Neuronal stem cell (in vitro differentiated cells): ENCODE results near the gene TFB2M.
A peak's percentile ranks its signal among the peaks of the same experiment; 100 is the strongest.

Source experiments
- DNase-seq: peaks from one replicate; pipeline ENCODE4 v3.0.0-alpha.2; 2013; ENCODE audit warnings: low spot score
- H2AFZ ChIP-seq: one replicate; pipeline ENCODE4 v1.6.1; 2013; ENCODE audit warnings: mild to moderate bottlenecking, low read length, inconsistent platforms
- H2AK5ac ChIP-seq: 2 replicates; pipeline ENCODE4 v1.6.1; 2013; ENCODE audit warnings: low read depth, mild to moderate bottlenecking, inconsistent platforms, low read length, moderate library complexity, mixed read lengths
- H2BK120ac ChIP-seq: 2 replicates; pipeline ENCODE4 v1.6.1; 2013; ENCODE audit warnings: low read depth, mild to moderate bottlenecking, inconsistent platforms, low read length, moderate library complexity, mixed read lengths
- H2BK12ac ChIP-seq: one replicate; pipeline ENCODE4 v1.6.1; 2013; ENCODE audit warnings: low read length, inconsistent platforms
- H2BK15ac ChIP-seq: 2 replicates; pipeline ENCODE4 v1.6.1; 2013; ENCODE audit warnings: mild to moderate bottlenecking, low read length, inconsistent platforms, mixed read lengths
- H2BK5ac ChIP-seq: one replicate; pipeline ENCODE4 v1.6.1; 2013; ENCODE audit warnings: inconsistent platforms, mild to moderate bottlenecking, low read length, moderate library complexity
- H3K14ac ChIP-seq: one replicate; pipeline ENCODE4 v1.6.1; 2013; ENCODE audit warnings: low read length, inconsistent platforms
- H3K18ac ChIP-seq: 2 replicates; pipeline ENCODE4 v1.6.1; 2013; ENCODE audit warnings: low read length, inconsistent platforms
- H3K23ac ChIP-seq: 2 replicates; pipeline ENCODE4 v1.6.1; 2013; ENCODE audit warnings: low read depth, mild to moderate bottlenecking, mixed read lengths, low read length, inconsistent platforms; ENCODE audit not compliant: poor library complexity
- H3K27ac ChIP-seq: replicated peaks from 3 replicates; pipeline ENCODE4 v1.5.1; 2013; ENCODE audit warnings: low read length, inconsistent platforms
- H3K27me3 ChIP-seq, 3 experiments: 2 replicates each; pipeline ENCODE4 v1.6.1; 2013; ENCODE audit warnings: low read length in 3 of 3, mild to moderate bottlenecking in 2 of 3, inconsistent platforms in 1 of 3, low read depth in 1 of 3, mixed read lengths in 1 of 3, moderate library complexity in 1 of 3; ENCODE audit not compliant: control insufficient read depth in 3 of 3, insufficient read depth in 3 of 3
- H3K36me3 ChIP-seq, 2 donors: replicated peaks in 1 of 2; 2 replicates each; pipeline ENCODE4 v1.6.1; 2013; ENCODE audit warnings: low read length in 2 of 2; ENCODE audit not compliant: control insufficient read depth in 2 of 2, insufficient read depth in 2 of 2
- H3K4ac ChIP-seq: 2 replicates; pipeline ENCODE4 v1.6.1; 2013; ENCODE audit warnings: inconsistent platforms, mild to moderate bottlenecking, low read length, moderate library complexity
- H3K4me1 ChIP-seq, 2 donors: 1 replicate in 1 of 2; 2 replicates in 1 of 2; pipeline ENCODE4 v1.6.1; 2013; ENCODE audit warnings: low read length in 2 of 2, low read depth in 1 of 2; ENCODE audit not compliant: control insufficient read depth in 2 of 2, insufficient read depth in 1 of 2
- H3K4me2 ChIP-seq: one replicate; pipeline ENCODE4 v1.6.1; 2013; ENCODE audit warnings: mild to moderate bottlenecking, low read length, inconsistent platforms; ENCODE audit not compliant: insufficient read depth, poor library complexity, severe bottlenecking
- H3K4me3 ChIP-seq, 2 donors: 2 replicates each; pipeline ENCODE4 v1.5.1; 2013; ENCODE audit warnings: low read length in 2 of 2, mild to moderate bottlenecking in 2 of 2, inconsistent platforms in 1 of 2, moderate library complexity in 1 of 2
- H3K79me1 ChIP-seq: one replicate; pipeline ENCODE4 v1.6.1; 2013; ENCODE audit warnings: low read depth, mild to moderate bottlenecking, inconsistent platforms, low read length, moderate library complexity
- H3K9ac ChIP-seq: one replicate; pipeline ENCODE4 v1.6.1; 2013; ENCODE audit warnings: mild to moderate bottlenecking, low read depth, low read length, inconsistent platforms; ENCODE audit not compliant: poor library complexity
- H3K9me3 ChIP-seq, 2 donors: replicated peaks in 1 of 2; 2 replicates each; pipeline versions ENCODE3 to v1.6.1; 2013; ENCODE audit warnings: low read length in 2 of 2, mild to moderate bottlenecking in 2 of 2, inconsistent platforms in 1 of 2, low read depth in 1 of 2, mixed read lengths in 1 of 2, moderate library complexity in 1 of 2; ENCODE audit not compliant: control insufficient read depth in 2 of 2, insufficient read depth in 1 of 2
- H4K8ac ChIP-seq: one replicate; pipeline ENCODE4 v1.6.1; 2013; ENCODE audit warnings: low read depth, mild to moderate bottlenecking, inconsistent platforms, low read length, moderate library complexity
- H4K91ac ChIP-seq: one replicate; pipeline ENCODE4 v1.6.1; 2013; ENCODE audit warnings: low read length, low read depth, mild to moderate bottlenecking, inconsistent platforms; ENCODE audit not compliant: poor library complexity
- WGBS, 2 donors: extraction: QIAGEN DNeasy Blood & Tissue Kit; methylation state at CpG; one replicate each; pipeline ENCODE4 v1.1.7; 2013; ENCODE audit warnings: missing lambda C conversion rate in 2 of 2, mixed read lengths in 1 of 2; ENCODE audit not compliant: insufficient read length in 2 of 2, insufficient replicate concordance in 1 of 2; ENCODE audit errors: extremely low coverage in 2 of 2; 5-methylcytosine and 5-hydroxymethylcytosine counted together

TFB2M gene

DNA sequence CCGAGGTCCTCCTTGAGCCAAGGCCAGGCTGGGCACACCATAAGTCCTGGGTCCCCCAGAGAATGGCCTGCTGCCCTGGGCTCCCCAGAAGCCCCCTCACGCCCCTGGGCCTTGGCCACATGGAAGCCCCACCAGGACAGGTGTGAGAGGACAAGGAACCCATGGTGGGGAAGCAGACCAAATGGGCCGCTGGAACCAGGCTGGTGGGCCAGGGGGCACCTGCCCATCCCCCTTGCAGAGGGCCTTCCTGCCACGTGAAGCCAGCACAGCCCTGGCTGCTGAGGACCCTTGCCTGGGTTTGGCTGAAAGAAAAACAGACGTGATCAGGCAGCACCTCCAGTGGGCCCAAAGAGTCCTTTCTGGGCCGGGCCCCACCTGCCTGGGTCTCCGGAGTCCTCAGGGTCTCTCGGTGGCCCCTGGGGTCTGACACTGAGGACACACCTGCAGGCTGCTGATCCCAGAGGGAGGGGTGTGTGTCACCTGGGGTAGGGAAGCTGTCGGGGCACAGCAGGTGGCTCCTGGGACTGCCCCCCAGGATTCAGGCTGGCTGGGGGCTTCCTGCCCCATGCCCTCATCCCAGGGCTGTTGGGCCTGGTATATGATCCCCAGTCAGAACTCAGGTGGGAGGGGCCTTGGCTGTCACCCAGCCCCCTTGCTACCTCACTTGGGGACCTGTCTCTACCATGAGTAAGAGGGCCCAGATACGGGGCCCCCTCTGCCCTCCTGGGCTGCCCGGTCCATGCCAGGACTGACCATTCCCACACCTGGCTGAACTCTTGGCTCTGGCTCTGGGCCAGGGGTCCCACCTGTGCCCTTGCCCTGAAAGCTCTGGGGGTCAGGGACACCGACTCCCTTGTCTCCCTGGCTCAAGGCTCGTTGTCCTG, 55.7 kb downstream of the TFB2M start:
- no CpG with 5 or more reads among the region's 13 CpGs for WGBS, 2 donors
- peak overlapping the region; percentile 57 for H3K18ac ChIP-seq
- DNase-seq, result no peak

DNA sequence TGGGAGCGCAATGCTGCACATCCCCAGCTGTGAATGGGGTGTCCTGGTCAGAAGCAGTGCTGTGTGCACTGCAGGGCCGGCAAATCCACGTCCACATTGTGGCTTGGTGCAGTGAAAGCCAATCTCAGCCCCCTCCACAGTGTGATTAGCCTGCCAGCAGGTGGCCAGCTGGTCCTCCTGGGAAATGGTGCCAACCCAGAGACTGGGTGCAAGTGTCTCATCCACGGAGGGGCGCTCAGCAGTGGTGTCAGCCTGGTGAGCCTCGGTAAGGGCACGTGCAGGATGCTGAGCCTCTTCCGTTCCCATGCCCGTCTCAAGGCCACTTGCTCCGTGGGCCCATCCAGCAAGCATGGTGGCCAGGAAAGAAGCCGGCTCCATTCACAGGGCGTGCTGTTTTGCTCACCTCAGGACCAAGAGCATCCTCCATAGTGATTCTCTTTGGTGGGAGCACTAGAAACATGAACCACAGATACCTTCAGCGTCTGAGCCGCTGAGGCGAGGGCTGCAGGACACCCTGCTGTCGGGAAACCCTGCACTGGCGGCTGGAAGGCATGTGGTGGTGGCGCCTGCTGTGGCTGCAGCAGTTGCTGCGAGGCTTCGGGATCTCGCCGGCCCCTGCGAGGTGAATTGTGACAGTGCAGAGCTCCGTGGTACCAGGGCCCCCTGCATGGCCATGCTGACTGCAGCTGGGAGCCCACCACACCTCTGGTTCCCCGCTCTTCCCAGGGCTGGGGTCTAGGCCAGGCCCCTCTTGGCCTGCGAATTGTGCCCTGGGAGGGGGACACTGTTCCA, 57.0 kb downstream of the TFB2M start:
- no peaks in the 10 kb centered on the region for H3K27me3 ChIP-seq

More for the DNA sequence above, 55.7 kb downstream of the TFB2M start:
- peak overlapping the region; percentile 53 for H3K4ac ChIP-seq
- no peak overlapping the region for H4K8ac ChIP-seq
- peaks cover 0 to 4% of the 10 kb centered on the region in 2 donors for H3K4me1 ChIP-seq
- H3K4me2 ChIP-seq, result no peak overlapping the region
- peaks cover 7 to 12% of the 10 kb centered on the region in 2 donors for H3K9me3 ChIP-seq
- H4K91ac ChIP-seq, result no peak overlapping the region
- no peaks in the 10 kb centered on the region for H3K27me3 ChIP-seq
- H3K27ac ChIP-seq, result no peak overlapping the region
- H2BK15ac ChIP-seq, result no peak overlapping the region
- no peak overlapping the region for H2BK12ac ChIP-seq
- H3K36me3 ChIP-seq, result no peaks in the 10 kb centered on the region
- H3K9ac ChIP-seq, result no peak overlapping the region
- H3K23ac ChIP-seq, result no peak overlapping the region
- no peak overlapping the region for H3K4me3 ChIP-seq
- peak overlapping the region; percentile 72 for H2BK120ac ChIP-seq
- no peak overlapping the region for H2AFZ ChIP-seq
- no peak overlapping the region for H2BK5ac ChIP-seq
- no peaks in the 10 kb centered on the region for H3K79me1 ChIP-seq
- no peak overlapping the region for H2AK5ac ChIP-seq
- no peak overlapping the region for H3K14ac ChIP-seq

DNA sequence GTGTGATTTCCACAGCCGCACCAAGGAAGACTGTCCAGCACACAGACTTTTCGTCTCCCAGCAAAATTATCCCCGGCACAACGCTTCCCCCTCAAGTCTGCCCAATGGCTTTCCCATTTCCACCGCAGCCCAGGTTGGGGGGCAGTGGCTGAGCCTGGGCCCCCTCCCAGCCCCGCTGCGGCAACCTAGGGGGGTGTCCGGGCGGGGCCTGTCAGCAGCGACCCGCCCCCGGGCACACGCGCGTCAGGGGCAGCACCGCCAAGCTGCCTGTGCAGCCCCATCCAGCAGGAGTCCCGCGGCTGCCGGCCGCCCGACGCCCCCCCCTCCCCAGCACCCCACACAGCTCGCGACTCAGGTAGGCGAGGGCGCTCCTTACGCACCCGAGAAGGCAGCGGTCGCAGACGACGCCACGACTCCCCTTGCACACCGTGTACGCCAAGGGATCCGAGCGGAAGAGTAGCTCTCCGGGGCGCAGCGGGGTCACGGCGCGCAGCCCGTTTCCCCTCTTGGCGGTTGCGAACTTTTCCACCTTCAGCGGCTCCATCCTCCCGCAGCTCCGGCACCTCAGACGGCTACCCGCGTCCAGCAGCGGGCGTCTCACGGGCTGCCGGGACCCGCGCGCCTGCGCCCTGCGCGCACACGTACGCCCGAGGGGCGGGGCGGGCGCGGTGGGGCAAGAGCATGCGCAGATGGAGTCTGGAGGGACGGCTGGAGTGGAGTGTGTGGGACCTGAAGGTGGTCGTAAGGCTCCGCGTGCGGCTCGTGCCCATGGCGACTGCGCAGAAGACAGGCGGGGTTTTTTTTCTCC, 59.2 kb downstream of the TFB2M start, which contains the start of gene SMYD3:
SMYD3 (minus strand) TSS at position 606 of the 808 bp plus-strand sequence.
- no peaks in the 10 kb centered on the region for H3K27me3 ChIP-seq
- DNase-seq, result peak; percentile 86
- no peak within 1 kb of the TSS for H2BK15ac ChIP-seq
- peak within 1 kb of the TSS; percentile 51 for H2AK5ac ChIP-seq
- H4K8ac ChIP-seq, result no peak within 1 kb of the TSS
- peaks cover 0 to 4% of the 10 kb centered on the region in 2 donors for H3K4me1 ChIP-seq
- H3K14ac ChIP-seq, result no peak within 1 kb of the TSS
- peak within 1 kb of the TSS; percentile 97 for H3K9ac ChIP-seq
- H3K4me2 ChIP-seq, result peak within 1 kb of the TSS; percentile 99
- H3K18ac ChIP-seq, result peak within 1 kb of the TSS; percentile 98
- no peaks in the 10 kb centered on the region for H3K36me3 ChIP-seq
- H3K79me1 ChIP-seq, result no peaks in the 10 kb centered on the region
- H3K4me3 ChIP-seq, result peak within 1 kb of the TSS; percentile 99 to 100
- no peak within 1 kb of the TSS for H2BK120ac ChIP-seq
- peak within 1 kb of the TSS; percentile 43 for H2BK5ac ChIP-seq
- no peak within 1 kb of the TSS for H3K4ac ChIP-seq
- no peak within 1 kb of the TSS for H3K27ac ChIP-seq
- H2AFZ ChIP-seq, result peak within 1 kb of the TSS; percentile 100
- H4K91ac ChIP-seq, result no peak within 1 kb of the TSS
- peak within 1 kb of the TSS; percentile 98 for H3K23ac ChIP-seq
- peak within 1 kb of the TSS; percentile 68 for H2BK12ac ChIP-seq
- H3K9me3 ChIP-seq, result no peaks in the 10 kb centered on the region
- no CpG with 5 or more reads among the region's 79 CpGs for WGBS, 2 donors

More for the DNA sequence above, 57.0 kb downstream of the TFB2M start:
- H3K79me1 ChIP-seq, result no peaks in the 10 kb centered on the region
- WGBS, 2 donors, result no CpG with 5 or more reads among the region's 26 CpGs
- peak overlapping the region; percentile 46 for H2AK5ac ChIP-seq
- no peak overlapping the region for H3K4ac ChIP-seq
- no peak overlapping the region for H2AFZ ChIP-seq
- H3K4me1 ChIP-seq, result peaks cover 0 to 4% of the 10 kb centered on the region in 2 donors
- no peaks in the 10 kb centered on the region for H3K36me3 ChIP-seq
- H3K23ac ChIP-seq, result peak overlapping the region; percentile 60
- H3K4me2 ChIP-seq, result no peak overlapping the region
- no peak overlapping the region for H2BK5ac ChIP-seq
- no peak overlapping the region for H4K8ac ChIP-seq
- H4K91ac ChIP-seq, result no peak overlapping the region
- peak overlapping the region; percentile 33 for H2BK12ac ChIP-seq
- DNase-seq, result no peak
- H3K18ac ChIP-seq, result peak overlapping the region; percentile 19
- H3K9me3 ChIP-seq, result peaks cover 4 to 5% of the 10 kb centered on the region in 2 donors
- peak overlapping the region; percentile 31 for H3K14ac ChIP-seq
- peak overlapping the region; percentile 58 for H2BK15ac ChIP-seq
- H3K4me3 ChIP-seq, result no peak overlapping the region
- no peak overlapping the region for H3K27ac ChIP-seq
- H3K9ac ChIP-seq, result peak overlapping the region; percentile 34
- no peak overlapping the region for H2BK120ac ChIP-seq
